Daoy (cell line): ENCODE data around the gene C10orf90. TPM values are rescaled to one million over a fixed set of nuclear protein-coding genes. Genes with fewer than 3 reads are reported as not detected.
A peak's percentile ranks its signal among the peaks of the same experiment; 100 is the strongest.

ENCODE experiments used
- DNase-seq: peaks from one replicate; pipeline ENCODE4 v3.0.0-alpha.2; 2015; ENCODE audit warnings: low read depth
- total RNA-seq: library from RNA; depleted of rRNA; stranded (reverse); fragments of >200 nt; shearing (Covaris generic); gene quantifications from 2 replicates; pipeline ENCODE4 v1.2.3, GENCODE V29; 2014

Gene C10orf90
- total RNA-seq, 1 experiment from 2014 or later, result 1.4 TPM

DNA sequence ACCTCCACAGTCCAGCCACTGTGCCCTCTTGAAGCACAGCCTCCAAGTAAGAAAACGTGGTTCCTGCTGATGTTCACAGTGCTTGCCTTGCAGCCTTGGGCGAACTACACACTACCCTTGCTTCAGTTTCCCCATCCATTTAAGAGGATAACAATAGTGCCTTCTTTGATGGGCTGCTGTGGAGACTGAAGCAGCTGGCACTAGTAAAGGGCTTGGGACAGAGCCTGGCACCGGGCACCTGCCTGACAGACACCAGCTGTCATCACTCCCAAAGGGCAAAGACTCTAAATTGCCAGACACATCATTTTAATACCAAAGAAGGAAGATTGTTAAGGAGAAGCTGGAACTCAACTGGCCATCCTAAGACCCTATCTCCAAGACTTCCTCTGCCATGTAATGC lies 3.1 kb upstream of the C10orf90 start:
- no peak for DNase-seq

DNA sequence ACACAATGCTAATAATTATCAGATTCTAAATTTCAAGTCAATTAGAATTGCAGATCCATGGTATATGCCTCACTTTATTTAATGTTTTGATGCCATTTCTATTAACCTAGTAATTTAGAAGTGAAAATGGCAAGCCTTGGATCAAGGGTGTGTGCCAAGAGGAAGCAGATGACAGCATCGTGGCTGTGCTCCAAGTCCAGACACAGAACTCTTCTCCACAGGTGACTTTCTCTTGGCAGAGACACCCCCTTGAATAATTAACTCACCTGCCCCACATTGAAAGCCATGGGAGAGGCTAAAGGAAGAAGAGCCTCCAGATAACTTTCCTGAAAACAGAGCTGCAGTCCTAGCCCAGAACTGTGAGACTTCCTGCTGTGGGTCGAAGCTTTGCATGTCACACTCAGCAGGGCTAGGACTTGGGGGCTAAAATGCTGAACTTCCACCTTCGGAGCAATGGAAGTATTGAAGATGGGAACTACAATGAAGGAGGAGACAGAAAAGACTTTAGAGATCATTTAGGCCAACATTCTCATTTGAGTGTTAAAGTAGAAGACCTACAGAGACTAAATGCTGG lies 996 bp upstream of the C10orf90 start:
- DNase-seq, result no peak

DNA sequence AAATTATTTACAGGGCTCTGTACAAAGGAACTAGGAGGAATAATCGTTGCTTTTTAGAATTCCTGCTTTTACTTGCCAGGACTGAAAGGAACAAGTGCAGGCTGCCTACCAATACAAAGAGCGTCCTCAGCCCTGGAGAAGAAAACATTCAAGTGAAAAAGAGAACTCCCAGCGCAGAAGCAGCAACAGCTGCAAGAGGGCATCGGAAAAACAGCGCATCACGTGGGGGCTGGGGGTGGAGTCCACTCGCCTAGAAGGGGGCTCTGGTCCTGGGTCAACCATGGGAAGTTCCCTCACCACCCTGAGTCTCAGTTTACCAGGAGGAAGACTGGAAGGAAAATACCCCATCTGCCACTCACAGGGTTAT lies 385 bp upstream of the C10orf90 start:
- DNase-seq, result no peak

DNA sequence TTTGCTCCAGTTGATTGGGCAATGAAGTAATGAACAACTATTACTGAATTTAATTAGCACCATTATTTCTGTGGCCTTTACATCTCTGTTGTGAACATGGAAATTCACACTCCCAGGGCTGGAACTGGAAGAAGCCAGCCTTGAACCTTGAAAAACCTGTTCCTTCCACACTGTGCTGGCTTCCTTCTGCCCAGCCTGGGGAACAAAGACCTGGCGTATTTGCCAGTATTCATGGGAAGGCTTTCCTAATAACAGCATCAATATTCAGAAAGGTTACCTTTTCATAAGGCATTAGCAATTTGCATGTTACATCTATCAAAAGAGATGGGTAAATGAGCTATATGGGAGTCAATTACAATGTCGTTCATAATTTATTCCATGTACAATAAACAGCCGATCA lies 1.3 kb downstream of the C10orf90 start:
- no peak for DNase-seq

DNA sequence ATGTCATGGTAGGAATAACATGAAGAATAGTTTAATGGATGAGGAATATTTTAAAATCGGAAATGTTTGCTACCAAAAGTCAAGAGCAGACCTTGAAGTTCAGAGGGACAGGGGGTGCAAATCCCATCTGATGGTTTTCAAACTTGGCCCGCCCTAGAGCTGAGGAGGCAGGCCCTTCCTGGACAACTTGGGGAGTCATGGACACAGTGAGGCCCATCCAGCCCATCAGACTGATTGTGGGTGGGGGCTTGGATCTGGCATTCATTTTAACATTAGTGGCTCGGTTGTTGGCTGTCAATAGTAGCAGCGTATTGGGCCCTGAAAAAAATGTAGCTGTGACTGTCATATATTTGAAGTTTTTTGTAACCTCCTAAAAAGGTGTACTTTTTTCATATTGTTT lies 2.0 kb downstream of the C10orf90 start:
- no peak for DNase-seq

DNA sequence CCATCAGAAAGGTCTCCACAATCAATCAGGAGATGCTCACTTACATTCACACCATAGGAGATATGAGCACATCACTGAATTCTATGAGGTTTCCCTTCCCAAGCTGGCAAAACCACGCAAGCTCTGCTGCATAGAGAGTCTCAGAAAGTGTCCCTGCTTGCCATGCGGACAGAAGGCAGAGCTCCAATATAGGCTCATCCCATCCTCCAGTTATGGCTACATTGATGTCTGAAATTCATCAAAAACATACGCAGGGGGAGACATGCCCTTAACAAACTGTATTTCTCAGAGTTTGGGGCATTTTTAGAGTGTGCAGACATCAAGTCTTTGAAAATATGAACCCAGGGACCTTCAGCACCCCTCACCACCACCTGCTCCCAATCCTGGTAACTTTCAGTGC lies 2.9 kb downstream of the C10orf90 start:
- no peak for DNase-seq

DNA sequence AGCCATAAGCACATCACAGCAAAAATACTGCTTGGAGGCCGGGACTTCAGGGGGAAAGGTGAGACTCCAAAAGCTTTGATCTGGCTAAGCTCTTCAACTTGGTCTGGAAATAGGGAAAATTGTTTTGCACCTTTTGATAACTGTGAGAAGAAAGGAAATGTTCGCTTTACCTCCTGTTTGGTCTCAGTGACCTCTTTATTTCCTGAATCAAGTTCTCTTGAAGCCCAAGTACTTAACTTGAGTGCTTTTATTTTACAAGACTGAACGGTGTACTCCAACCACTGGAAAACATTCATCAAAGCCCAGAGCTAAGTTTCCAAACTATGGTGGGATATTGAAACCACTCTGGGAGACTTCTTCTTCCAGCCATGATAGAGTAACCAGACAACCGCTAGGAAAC lies 5.3 kb downstream of the C10orf90 start:
- DNase-seq, result no peak

DNA sequence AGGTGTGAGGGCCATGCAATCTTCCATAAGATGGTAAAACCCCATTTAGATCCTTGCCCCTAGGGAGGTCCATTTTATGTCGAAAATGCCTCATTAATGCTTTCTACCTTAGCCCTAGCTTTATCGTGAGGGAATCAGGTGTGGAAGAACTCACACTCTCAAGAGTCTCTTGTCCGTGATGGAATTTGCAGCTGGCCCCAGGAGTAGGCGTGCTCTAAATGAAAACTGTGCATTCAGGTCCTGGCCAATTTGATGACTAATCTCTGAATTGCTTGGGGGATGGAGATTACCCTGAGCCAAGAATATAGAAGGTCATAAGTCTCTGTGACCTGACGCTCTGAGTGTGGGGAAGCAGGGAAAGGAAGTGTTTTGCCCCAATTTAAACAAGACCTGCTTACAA lies 6.6 kb downstream of the C10orf90 start:
- peak; percentile 82 for DNase-seq

DNA sequence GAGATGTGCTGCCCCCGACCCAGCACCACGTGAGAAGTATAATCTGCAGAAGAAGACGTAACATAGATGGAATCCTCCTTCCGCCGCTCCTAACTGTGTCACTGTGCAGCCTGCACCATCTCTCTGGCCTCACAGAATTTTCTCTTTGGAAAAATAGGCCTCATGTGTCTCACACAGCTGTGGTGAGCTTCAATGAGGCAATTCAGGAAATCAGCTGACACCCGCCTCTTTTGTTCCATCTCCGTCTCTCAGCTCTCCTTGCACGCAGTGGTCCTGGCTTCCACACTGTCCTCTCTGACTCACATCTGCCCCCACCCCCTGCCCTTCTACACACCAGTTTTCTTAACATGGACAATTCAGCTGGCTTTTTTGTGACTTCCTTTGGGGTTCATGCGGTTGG lies 7.2 kb downstream of the C10orf90 start:
- peak; percentile 91 for DNase-seq

DNA sequence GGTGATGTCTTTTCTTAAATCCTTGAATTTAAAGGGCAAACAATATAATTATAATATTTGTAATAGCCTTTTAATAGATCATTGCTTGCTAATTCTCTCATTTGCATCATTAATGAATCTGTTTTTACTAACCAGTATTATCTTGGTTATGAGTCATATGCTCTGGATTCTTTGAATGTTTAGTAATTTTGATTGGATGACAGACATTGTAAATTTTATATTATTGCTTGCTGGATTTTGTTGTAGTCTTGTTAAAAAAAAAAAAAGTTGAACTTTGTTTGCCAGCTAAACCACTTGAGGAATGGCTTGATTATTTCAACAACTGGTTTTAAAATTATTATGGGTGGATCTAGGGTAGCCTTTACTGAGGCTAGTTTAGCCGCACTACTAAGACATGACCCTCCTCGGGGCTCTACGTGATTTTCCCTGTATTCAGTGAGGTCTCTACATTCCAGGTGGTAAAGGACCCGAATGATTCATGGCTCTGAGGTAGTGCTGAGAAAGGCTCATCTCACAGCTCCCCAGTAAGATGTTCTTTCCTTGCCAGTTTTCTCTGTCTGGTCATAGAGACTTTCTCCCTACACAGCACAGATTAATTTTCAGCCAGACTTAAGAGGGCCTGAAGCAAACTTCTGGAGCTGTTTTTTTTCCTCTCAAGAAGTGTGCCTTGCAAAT lies 8.5 kb downstream of the C10orf90 start:
- peak; percentile 77 for DNase-seq

DNA sequence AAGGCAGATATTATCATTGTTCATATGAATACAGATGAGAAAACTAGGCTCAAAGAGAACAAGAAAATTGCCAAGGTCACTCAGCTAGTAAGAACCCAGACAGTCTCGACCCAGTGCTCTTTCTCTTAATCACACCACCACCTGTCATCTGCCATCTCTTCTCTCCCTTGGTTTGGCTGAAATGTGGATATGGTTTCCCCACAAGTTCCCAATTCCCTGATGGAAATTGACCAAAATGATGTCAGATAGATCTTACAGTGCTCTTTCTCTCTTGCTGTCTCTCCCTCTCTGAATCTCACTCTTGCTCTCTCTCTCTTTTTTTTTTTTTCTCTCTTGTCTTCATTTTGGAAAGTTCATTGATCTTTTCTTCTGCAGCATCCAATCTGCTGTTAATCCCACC lies 9.1 kb downstream of the C10orf90 start:
- DNase-seq, result no peak

DNA sequence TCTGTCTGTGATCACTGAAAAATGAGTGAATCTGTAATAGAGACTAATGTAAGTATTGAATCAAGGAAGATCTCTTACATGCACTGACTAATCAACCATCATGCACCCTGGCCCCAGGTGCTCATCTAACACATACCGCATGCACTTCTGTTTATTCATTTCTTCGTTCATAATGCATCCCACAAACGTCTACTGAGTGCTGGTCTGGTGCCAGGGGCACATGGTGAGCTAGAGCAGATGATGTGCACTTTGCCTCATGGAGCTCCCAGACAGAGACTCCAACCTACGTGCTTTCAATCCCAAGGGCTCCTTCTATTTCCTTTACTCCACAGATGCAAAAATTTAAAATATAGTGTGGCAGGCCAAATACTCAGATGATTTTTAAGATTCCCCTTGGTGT lies 10.7 kb downstream of the C10orf90 start:
- DNase-seq, result no peak

DNA sequence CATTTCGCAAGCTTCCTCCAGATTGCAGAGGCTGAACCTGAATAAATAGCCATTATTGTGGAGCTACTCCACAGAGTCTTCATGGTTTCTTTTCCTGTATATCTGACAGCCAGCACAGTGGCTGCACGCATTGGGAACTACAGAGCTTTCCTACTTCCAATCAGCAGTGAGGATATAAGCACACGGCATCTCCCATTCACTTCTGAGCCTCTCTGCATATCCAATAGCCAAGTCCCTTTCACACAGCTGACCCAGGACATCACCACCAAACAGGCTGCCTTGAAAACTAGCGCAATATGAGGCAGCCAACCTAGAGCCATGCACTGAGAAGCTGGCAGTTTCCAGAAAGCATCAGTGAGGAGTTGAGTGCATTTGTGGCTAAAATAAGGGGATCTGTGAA lies 11.6 kb downstream of the C10orf90 start:
- DNase-seq, result no peak

DNA sequence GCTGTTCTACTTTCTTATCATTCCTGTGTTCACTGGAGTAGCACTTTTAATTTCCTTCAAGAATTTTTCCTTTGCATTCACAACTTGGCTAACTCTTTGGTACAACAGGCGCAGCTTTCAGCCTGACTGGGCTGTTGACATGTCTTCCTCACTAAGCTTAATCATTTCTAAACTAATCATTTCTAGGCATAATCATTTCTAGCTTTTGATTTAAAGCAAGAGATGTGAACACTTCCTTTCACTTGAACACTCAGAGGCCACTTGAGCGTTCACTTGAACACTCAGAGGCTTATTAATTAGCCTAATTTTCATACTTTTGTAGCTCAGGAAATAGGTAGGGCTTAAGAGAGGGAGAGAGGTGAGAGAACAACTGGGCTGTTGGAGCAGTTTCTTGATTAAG lies 15.9 kb downstream of the C10orf90 start:
- no peak for DNase-seq

DNA sequence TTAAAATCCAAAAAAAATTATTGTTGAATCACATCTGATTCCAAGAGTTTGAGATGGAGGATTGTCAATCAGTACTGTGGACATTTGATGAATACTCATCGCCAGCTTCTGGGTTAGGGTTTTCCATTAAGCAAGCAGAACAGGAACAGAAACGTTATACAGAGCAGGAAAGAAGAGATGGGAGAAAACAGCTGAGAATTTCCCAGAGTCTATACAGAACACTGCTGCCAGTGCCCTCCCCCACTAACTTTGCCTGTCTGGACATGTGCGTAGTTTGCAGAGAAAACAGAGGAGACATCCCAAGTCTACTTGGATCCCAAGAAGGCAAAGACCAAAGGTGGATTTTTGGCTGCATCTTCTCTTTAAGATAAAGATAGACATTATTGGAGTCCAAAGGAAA lies 19.0 kb downstream of the C10orf90 start:
- no peak for DNase-seq

DNA sequence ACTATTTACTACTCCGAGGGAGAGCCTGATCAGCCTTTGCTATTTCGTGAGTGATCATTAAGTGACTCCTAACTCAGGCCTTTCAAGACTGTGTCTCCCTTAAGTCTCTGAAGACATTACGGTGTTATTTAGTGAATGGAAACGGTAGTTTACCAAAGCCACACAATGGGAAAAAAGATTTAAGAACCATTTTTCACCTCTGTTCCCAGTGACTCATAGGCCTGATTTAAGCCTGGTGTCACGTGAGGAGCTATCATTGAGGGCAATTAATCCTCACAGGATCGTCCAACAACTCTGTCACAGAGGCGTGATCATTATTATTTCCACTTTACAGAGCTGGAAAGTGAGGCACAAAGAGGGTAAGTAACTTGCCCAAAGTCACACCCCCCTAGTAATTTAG lies 20.3 kb downstream of the C10orf90 start:
- DNase-seq, result no peak

DNA sequence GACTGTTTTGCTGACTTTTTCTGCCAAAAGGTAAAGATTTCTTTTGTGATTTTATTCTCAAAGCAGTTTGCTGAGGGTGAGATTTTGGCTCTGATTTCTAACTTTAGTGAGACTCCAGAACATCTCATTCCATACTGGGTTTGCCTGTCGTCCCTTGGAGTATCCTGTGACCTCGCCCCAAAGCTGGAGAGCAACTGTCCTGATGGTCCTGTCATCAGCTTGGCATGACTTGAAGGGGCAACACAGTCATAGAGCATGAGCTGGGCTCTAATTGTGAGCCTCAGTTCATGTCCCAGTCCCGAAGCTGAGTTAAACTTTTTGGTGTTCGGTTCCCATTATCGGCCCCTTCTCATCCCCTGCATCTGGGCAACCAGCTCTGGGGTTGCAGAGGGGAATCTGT lies 23.4 kb downstream of the C10orf90 start:
- no peak for DNase-seq

DNA sequence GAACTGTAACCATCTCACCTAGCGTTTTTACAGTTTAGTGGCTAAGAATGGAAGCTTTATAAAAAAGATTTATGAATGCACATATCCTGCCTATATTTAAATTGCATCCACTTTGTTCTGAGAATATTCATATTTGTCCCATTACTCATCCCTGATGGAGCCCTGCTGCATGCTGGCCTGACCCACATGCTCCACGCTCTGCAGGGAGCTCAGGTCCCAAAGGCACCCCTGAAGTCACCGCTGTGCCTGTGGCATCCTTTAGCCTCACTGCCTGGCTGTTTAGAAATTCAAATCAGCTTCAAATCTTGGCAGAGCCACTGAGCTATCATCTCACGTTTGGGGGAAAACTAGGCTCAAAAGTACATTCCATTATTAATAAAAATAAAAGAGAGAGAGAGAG lies 24.4 kb downstream of the C10orf90 start:
- DNase-seq, result peak; percentile 36

DNA sequence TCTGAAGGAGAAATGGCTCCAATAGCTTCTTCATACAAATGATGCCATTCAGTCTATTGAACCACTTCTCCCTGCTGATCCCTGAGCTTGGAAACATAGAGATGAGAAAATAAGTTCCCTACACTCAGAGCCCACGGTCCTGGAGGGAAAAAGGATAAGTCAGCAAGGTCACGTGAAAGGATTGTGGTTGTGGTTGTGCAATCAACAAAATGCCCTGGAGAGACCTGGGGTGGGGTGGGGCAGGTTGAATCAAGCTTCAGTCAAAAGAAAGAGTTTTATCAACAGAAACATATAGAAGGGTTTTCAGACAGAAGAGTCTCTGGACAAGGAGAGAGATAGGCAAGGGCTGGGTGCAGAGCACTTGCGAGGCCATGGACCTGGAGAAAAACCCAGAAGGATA lies 30.1 kb downstream of the C10orf90 start:
- DNase-seq, result peak; percentile 32

DNA sequence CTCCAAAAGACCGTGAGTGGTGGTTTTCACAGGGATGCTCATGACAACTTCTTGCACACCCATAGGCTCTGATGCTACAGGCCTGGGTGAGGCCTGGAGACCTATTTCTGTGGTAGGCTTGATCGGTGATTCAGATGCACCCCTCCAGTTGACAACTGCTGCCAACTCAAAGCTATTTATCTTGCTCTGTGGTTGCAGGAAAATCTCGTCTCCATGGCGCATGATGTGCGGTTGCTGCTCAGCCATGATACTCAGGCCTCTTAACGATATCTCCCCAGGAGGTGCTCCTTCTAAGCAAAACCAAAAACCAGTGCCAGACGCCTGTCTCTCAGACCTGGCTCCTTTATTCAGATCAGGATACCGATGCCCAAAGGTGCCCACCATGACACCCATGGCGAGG lies 31.4 kb downstream of the C10orf90 start:
- DNase-seq, result peak; percentile 72

DNA sequence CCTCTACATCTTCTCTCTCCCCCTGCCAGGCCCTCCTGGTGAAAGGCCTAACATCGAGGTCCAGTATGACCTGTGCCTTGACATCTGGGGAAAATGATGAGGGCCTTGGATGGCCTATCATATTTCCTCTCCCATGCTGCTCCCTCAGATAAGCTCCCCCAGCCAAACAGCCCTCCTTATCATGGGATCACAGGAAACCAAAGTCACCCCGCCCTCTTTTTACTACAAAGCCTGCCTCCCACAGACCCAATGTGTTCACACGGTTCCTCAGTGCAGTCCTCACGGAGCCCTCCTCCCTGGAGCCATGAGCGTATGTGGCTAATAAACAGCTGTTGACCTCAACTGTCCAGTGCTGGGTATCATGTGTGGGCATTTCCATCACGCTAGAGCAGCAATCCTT lies 32.0 kb downstream of the C10orf90 start:
- peak; percentile 27 for DNase-seq

DNA sequence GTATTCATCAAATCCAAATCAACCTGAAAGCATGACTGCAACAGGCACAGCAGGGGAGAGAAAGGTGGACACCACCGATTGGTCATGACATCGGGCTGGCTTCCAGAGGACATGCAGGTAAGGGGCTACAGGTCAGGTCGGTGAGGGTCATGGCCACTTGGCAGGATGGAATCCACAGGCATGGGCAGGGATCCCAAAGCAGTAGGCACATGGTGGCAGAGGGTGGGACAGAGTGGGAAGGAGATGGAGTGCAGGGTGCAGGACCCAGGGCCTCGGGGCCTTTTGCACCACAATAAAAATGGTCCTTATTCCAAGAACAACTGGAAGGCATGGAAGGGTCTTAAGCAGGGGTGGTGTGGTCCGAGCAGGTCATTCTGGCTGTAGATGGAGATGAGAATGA lies 33.0 kb downstream of the C10orf90 start:
- DNase-seq, result no peak

DNA sequence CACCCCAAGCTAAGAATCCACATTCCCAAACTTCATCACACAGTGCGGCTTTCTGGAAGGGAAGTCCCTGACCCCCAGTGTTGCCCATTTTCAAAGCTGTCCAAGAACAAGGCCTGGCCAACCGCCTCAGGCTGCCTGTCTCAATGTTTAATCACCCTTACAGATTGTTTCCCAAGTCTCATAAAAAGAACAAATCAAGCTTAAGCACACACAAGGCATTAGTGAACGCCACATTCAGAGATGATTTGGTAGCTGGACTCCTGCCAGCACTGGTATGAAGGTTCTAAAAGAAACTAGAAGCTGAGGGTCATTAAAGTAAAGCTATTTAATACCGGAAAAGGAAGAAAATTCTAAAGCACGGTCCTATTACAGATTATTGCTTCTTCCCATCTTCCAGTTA lies 35.6 kb downstream of the C10orf90 start:
- peak; percentile 32 for DNase-seq

DNA sequence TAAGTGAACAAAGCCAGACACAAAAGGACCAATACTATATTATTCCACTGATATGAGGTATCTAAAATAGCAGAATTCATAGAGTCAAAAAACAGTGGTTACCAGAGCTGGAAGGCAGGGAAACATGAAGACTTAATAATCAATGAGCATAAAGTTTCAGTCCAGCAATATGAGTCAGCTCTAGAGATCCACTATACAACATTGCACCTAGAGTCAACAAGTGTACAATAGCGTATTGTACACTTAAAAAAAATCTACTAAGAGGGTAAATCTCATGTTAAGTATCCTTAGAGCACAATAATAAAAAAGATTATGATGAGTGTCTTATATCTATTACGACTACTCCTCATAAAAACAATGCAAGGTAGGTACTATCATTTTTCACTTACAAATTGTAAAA lies 36.1 kb downstream of the C10orf90 start:
- no peak for DNase-seq
